Measurements from ENCODE around the gene HSFX1. TPM values are rescaled to one million over a fixed set of nuclear protein-coding genes. Genes with fewer than 3 reads are reported as not detected.

Gene HSFX1
- total RNA-seq, 4 donors from 2014 or later = 0.24 to 1.4 (median 0.56) TPM; not detected in 1

- DNase-seq (ENCODE audit: low spot score) (no peak), ATAC-seq (ENCODE audit: low FRiP score) (no peak)
- no peak for TF ChIP-seq CTCF (IDR thresholded peaks at IDR 0.05)
Measured at GRCh38 chrX:149804102-149804501, 30.2 kb downstream of the HSFX1 start.

DNA sequence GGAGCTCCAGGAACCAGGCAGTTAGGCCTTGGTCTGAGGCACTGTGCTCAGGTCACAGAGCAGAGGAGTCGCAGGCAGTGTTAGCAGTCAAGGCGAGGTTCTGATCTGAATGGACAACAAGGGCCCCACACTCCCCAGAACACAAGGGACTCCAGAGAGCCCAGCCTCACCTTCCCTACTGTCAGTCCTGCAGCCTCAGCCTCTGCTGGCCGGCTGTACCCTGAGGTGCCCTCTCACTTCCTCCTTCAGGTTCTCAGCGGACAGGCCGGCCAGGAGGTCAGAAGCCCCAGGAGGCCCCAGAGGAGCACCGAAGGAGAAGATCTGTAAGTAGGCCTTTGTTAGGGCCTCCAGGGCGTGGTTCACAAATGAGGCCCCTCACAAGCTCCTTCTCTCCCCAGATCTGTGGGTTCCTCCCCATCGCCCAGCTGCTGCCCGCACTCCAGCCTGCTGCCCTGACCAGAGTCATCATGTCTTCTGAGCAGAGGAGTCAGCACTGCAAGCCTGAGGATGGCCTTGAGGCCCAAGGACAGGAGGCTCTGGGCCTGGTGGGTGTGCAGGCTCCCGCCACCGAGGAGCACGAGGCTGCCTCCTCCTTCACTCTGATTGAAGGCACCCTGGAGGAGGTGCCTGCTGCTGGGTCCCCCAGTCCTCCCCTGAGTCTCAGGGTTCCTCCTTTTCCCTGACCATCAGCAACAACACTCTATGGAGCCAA is 34.0 kb downstream of the HSFX1 start:
- ATAC-seq (ENCODE audit: low FRiP score) (no peak), DNase-seq (ENCODE audit: low spot score) (no peak)
- no peak for TF ChIP-seq CTCF (IDR thresholded peaks at IDR 0.05)

- DNase-seq (ENCODE audit: low spot score) = no peak
- no peak for TF ChIP-seq CTCF (IDR thresholded peaks at IDR 0.05)
- ATAC-seq (ENCODE audit: low FRiP score) = no peak
Measured at GRCh38 chrX:149818652-149819051, 44.8 kb downstream of the HSFX1 start.

- DNase-seq (ENCODE audit: low spot score) (no peak), ATAC-seq (ENCODE audit: low FRiP score) (no peak)
- no peak for TF ChIP-seq CTCF (IDR thresholded peaks at IDR 0.05)
Measured at GRCh38 chrX:149819371-149819770, 45.5 kb downstream of the HSFX1 start.

GRCh38 chrX:149825424-149825823 is 51.6 kb downstream of the HSFX1 start:
- no peak for TF ChIP-seq CTCF (IDR thresholded peaks at IDR 0.05)
- DNase-seq (ENCODE audit: low spot score) (no peak), ATAC-seq (ENCODE audit: low FRiP score) (no peak)

Small RNA genes within 50 kb of the gene (small RNA-seq; reads per million reads assigned to genes)
- gene AC244098.1 = not detected
- gene AC244098.2 = not detected
- not detected for gene AC244098.3

Other genes starting within 250 kb of the HSFX1 start
- gene EOLA1, start 233.1 kb upstream of the HSFX1 start, total RNA-seq = 10 to 100 TPM in 2 of 4 donors, 1 to 10 TPM in 2; 9.0 to 30.2 (median 10.3) TPM
- not detected for gene HSFX3, start 224.1 kb upstream of the HSFX1 start, total RNA-seq
- gene MAGEA9B, start 186.6 kb upstream of the HSFX1 start, total RNA-seq = not detected
- under 1 TPM in 1 of 4 donors, not detected in 3; 0.63 TPM for gene HSFX2, start 178.8 kb upstream of the HSFX1 start, total RNA-seq
- 10 to 100 TPM; 10.3 to 21.0 (median 16.3) TPM for gene TMEM185A, start 142.3 kb upstream of the HSFX1 start, total RNA-seq
- not detected for gene MAGEA11, start 62.0 kb upstream of the HSFX1 start, total RNA-seq
- gene MAGEA9, start 7.9 kb downstream of the HSFX1 start, total RNA-seq = not detected
- gene MAGEA8, start 107.1 kb downstream of the HSFX1 start, total RNA-seq = not detected
- gene HSFX4, start 155.5 kb downstream of the HSFX1 start, total RNA-seq = not detected
- 10 to 100 TPM; 16.2 to 42.7 (median 24.0) TPM for gene EOLA2, start 164.4 kb downstream of the HSFX1 start, total RNA-seq

Measured in omental fat pad (tissue), 4 donors.